GM19099 (cell line): ENCODE results near the gene MVP.

ENCODE experiments used
- POLR2A ChIP-seq: IDR thresholded peaks from 3 replicates; pipeline ENCODE4 v1.6.1; 2011; ENCODE audit warnings: low read depth; ENCODE audit not compliant: insufficient read length; ENCODE audit errors: extremely low read depth

The MVP gene

DNA sequence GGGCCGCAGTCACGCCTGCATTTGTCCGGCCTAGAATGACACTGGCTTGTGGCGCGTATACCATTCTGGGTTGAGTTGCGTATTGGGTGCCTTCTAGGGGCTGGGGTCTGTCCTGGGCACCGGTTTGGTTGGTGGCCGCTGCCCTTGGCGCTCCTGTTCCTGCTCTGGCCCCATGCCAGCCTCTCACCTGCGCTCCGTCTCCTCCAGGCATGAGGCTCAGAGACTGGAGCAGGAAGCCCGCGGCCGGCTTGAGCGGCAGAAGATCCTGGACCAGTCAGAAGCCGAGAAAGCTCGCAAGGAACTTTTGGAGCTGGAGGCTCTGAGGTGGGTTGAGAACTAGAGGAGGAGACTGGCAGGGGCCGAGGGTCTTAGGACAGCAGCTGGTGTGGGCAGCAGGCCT, 25.4 kb downstream of the MVP start:
- TF ChIP-seq POLR2A: no peak

DNA sequence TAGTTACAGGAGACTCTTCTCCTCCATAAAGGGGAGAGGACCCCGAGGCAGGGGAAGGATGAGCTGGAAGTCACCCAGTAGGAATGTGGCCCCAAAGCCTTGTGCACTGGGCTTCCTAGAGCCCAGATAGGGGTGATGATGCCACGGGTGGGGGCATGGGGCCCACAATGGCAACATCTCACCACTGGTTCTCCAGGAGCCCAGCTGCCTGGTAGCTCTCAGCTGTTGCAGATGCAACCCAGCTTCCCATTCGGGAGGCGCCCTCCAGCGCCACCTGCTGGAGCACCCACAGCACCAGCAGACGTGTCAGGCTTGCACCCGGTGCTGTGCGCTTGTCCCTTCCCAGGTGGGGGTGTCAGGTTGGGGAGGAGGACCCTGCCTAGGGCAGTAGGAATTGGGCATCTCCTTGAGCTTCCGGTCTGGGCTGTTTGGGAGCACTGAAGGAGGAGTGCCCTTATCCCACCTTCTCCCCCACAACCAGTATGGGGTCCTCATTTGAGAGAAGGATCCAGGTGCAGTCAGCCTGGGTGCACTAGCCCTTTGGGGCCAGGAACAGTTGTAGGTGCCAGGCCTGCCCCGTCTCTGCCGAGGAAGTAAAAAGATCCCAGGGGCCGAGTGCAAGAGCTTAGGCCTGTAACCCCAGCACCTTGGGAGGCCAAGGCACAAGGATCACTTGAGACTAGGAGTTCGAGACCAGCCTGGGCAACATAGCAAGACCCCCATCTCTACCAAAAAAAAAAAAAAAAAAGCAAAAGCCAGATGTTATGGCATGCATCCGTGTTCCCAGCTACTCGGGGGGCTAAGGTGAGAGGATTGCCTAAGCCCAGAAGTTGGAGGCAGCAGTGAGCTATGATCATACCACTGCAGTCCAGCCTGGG, 28.4 kb downstream of the MVP start:
- TF ChIP-seq POLR2A: no peak

DNA sequence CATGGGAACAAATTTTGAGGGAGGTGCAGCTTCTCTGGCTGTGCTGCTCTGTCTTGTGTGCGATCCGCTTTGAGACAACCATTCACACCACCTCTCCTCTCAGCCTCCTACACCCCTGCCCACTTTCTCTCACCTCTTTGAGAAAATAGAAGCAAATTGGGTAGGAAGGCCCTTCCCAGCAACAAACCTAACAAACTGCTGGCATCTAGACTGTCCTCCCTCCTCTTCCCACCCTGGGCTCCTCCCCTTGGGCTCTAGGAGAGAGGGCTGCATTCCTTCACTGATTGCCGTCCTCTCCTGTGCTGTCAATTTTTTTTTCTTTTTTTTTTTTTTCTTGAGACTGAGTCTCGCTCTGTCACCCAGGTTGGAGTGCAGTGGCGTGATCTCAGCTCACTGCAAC, 29.2 kb downstream of the MVP start:
- TF ChIP-seq POLR2A: no peak

DNA sequence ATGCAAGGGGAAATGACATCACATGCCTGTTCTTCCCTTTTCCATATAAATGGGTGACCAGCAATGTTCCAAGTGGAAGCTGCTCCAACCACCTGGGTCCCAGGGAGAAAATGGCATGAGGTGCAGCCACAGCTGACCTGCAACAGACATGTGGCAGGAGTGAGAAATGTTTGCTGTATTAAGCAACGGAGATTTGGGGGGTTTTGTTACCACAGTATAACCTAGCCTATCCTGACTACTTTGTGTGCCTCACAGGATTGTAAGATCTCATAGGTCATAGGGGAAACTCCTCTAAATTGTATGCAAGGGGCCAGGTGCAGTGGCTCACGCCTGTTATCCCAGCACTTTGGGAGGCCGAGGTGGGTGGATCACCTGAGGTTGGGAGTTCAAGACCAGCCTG, 30.7 kb downstream of the MVP start:
- no peak for TF ChIP-seq POLR2A

DNA sequence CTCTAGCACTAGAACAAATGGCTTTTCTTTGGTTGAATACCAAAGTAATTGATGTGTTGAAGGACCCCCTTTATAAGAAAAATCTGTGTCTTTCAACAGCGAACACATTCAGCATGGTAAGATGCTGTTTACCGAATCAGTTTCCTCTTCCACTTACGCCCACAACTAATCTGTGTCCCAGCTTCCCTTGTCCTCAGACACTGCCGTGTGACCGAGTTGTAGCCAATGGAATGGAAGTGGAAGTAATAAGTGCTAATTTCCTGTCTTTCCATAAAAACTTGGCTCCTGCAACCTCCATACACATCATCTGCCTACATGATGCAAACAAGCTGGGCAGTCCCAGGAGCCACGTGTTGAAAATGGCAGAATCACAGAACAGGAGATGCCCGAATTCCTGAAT, 32.4 kb downstream of the MVP start:
- TF ChIP-seq POLR2A: no peak

DNA sequence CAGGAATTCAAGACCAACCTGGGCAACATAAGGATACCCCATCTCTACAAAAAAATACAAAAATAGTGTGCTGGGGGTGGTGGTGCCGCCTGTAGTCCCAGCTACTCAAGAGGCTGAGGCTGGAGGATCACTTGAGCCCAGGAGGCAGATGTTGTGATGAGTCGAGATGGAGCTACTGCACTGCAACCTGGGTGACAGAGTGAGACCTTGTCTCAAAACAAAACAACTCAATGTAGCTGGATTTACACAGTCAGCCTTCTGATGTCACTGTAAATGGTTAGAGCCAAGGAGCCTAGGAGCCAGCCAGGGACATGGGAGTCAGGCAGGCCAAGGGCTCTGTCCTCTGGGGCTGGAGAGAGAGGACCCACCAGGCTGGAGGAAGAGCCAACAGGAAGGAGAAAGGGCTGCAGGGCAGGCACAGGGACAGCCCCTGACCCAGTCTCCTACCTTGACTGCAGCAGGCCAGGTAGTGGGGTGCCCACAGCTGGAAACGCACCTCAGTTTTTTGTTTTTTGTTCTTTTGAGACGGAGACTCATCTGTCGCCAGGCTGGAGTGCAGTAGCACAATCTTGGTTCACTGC, 34.3 kb downstream of the MVP start:
- no peak for TF ChIP-seq POLR2A

DNA sequence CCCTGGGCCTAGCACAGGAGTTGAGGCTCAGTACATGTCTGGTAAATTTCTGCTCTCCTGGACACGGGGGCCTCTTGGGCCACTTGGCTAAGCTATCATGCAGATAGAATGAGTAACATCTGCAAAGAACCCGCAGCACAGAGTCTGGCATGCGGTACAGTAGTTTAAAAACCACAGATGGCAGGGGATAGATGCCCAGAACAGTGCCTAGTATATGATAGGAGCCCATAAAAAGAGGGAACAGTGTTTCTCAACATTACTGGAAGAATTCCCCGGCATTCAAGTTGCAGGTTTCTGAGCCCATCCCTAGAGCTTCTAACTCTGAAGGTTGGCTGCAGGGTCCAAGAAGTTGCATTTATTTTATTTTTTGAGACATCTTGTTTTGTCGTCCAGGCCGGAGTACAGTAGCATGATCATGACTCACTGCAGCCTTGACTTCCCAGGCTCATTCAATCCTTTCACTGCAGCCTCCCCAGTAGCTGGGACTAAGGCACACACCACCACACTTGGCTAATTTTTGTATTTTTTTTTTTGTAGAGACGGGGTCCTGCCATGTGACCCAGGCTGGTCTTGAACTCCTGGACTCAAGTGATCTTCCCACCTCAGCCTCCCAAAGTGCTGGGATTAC, 37.0 kb downstream of the MVP start:
- no peak for TF ChIP-seq POLR2A

DNA sequence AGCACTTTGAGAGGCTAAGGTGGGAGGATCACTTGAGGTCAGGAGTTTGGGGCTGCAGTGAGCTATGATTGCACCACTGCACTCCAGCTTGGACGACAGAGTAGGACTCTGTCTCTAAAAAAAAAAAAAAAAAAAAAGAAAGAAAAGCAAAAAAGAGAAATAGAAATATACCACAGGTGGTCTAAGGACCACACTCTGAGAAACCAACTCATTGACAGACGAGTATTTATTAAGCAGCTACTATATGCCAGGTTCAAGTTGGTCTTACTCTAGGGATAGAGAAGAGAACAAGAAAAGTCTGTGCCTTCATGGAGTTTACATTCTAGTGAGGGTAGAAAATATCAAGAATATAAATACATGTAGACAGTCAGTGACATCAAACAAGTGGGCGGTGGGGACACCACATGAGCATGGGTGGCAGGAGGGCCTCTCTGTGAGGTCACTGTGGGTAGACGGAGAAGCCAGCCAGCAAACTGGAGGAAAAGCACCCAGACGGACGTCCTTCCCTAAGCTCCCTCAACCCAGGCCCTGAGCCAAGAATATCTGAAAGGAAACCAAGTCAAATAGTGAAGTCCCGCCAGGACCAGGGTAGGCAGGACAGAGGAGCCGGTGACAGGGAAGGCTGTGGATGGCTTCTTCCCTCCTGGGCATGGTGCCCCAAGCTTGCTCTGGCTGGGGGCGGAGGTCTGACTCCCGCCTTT, 38.0 kb downstream of the MVP start:
- TF ChIP-seq POLR2A: no peak

DNA sequence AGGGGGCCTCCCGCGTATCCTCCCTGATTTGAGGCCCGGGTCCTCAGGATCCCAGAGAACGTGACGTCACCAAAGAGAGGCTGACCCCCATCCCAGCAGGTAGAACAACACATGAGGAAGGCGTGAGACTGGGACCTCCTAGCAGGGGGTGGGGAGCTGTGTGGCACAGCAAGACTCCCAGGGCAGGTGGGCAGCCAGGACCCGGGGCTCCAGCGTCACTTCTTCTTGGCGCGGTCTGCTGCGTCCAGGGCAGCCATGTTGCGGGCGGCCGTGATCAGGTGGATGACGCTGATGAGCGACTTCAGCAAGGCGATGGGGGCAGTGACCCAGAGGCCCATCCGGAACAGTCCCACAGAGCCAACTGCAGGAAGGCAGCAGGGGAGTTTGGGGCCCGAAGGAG, 38.7 kb downstream of the MVP start:
- no peak for TF ChIP-seq POLR2A

DNA sequence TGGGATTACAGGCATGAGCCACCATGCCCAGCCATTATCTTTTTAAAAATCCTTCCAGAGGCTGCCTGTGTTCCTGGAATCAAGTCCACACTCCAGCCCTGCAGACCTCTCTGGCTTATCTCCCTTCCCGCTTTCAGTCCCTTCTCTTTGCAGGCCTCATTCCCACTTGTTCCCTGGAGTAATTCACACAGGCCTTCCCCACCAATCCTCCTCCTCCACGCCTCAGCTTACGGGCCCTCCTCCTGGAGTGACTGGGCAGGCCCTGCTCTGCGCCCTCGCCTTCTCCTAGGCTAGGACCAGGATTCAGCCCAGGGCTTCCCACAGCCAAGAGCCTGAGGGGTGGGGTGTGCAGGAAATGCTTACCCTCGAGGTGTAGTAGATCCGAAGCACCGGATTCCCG, 40.0 kb downstream of the MVP start:
- no peak for TF ChIP-seq POLR2A

DNA sequence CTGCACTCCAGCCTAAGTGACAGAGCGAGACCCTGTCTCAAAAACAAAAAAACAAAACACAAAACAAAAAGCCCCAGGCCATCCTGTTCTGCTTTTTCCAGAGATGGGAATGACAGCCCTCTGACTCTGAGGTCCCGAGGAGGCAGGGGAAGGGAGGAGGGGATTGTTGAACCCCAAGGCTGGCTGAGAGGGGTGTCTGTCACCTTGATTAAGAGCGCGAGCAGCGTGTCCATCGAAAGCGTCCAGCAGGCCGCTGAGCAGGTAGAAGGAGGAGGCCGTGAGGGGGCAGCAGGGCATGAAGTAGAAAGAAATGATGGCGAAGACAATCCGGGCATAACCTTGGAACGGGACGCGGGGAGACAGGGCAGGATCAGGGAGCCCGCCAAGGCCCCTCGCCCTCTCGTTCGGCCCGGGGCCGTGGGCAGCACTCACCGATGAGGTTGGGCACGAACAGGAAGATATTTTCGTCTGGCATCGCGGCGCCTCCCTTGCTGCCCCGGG, 42.2 kb downstream of the MVP start:
- TF ChIP-seq POLR2A: no peak

DNA sequence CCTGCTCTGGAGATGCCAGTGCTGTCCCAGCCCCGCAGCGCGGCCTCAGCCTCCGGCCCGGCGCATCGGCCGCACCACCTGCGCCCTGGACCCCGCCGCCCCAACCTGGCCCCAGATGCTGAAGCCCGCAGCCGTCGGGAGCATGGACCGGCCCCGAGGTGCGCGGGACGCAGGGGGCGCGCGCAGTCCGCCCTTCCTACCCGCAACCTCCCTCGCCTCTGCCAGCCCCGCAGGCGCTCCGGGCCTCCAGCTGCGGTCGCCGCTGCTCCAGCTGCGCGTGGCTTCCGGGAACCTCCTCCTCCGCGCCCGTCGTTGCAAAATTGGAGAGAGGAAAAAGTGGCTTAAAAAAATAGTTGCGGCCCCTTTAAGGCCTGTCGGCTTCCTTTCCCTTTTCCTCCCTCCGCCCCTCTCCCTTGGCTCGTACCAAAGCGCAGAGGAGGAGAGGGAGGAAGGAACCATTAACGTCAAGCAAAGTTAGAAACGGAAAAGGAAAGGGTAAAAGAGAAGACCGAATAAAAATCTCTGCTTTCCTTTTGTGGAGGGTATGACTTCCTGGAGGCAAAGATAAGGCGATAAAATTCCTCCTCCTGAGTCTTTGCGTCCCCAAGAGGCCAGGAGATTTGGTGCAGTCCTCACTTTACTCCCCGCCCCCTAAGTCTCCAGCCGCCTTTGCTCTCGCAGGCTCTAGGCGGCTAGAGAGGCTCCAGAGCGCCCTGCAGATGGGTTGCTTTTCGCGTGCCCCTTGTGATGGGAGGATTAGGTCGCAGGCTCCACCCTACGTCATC, 42.8 kb downstream of the MVP start, which contains the start of gene CDIPT:
TSS of gene CDIPT (minus strand) at position 343 of the 785 bp plus-strand sequence. CDS start 369 bp downstream, outside the sequence.
- no peak for TF ChIP-seq POLR2A

DNA sequence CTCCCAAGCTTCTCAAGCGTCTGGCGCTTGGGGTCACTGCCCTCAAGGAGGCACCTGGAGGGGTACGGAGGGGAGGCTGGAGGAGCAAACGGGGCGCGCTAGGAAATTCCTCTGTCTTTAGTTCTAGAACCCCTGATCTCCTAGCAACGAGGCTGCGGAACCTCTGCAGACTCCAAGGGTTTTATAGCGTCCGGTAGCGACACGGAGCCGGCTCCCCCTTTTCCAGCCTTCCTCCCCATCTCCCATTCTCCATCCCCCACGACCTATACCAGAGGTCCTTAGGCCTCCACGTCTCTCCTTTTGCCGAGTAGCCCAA, 43.4 kb downstream of the MVP start:
- TF ChIP-seq POLR2A: no peak

DNA sequence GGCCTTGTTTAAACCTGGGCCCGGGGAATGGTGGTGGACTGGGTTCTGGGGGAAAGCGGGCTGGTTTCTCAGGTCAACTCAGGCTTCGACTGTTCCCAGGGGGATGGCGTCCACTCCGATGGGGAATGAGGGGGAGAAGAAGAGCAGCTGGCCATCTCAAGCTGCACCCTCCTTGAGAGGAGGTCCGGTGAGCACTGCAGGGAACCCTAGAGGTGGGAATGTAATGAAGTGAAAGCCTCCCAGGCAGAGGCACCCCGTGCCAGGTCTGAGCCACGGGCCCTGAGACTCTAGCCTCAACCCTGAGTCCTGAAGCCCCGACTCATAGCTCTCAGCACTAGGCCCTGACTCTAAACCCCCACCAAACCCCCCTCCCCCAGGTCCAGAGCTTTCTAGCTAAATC, 43.9 kb downstream of the MVP start:
- no peak for TF ChIP-seq POLR2A
